HL-60 (cell line): ENCODE data around the gene DMD.

Experiments used
- DNase-seq, 2 experiments: peaks; one replicate each; pipeline ENCODE4 v3.0.0-alpha.2; 2010 to 2020; ENCODE audit warnings: low read depth in 1 of 2, low spot score in 1 of 2
- H3K27ac ChIP-seq: fragments of 250-450 bp; sonication (Bioruptor Pico); replicated peaks from 2 replicates; pipeline ENCODE4 v1.5.1; 2020; ENCODE audit warnings: mild to moderate bottlenecking, moderate library complexity
- H3K27me3 ChIP-seq: fragments of 250-450 bp; sonication (Bioruptor Pico); 2 replicates; pipeline ENCODE4 v1.5.1; 2021; ENCODE audit warnings: mild to moderate bottlenecking, moderate library complexity; ENCODE audit not compliant: insufficient read depth, poor library complexity, severe bottlenecking
- H3K4me3 ChIP-seq: replicated peaks from 2 replicates; pipeline ENCODE4 v1.5.1; 2011; ENCODE audit warnings: mild to moderate bottlenecking, control low read depth, low read length; ENCODE audit not compliant: insufficient read depth
- GABPA ChIP-seq: IDR thresholded peaks from 2 replicates; pipeline ENCODE4 v1.6.1; 2012; ENCODE audit warnings: low read depth
- POLR2AphosphoS5 ChIP-seq: IDR thresholded peaks from 2 replicates; pipeline ENCODE4 v1.6.1; 2012; ENCODE audit warnings: low read depth
- SPI1 ChIP-seq: IDR thresholded peaks from 2 replicates; pipeline ENCODE4 v1.6.1; 2012; ENCODE audit warnings: low read depth, mild to moderate bottlenecking, borderline replicate concordance
- TF ChIP-seq, protein P1 (sequence below): IDR thresholded peaks from 2 replicates; pipeline ENCODE4 v1.6.1; 2012; ENCODE audit warnings: low read depth; ENCODE audit not compliant: insufficient replicate concordance
- TF ChIP-seq, protein P2 (sequence below): IDR thresholded peaks from one replicate; pipeline ENCODE4 v1.5.1; 2011; ENCODE audit warnings: low read length, control low read depth, inconsistent platforms; ENCODE audit not compliant: insufficient read depth

Gene DMD

GRCh38 chrX:32673193-32673592 is 538.2 kb downstream of the DMD start:
- TF ChIP-seq POLR2AphosphoS5, result no peak
- TF ChIP-seq, protein P1, sequence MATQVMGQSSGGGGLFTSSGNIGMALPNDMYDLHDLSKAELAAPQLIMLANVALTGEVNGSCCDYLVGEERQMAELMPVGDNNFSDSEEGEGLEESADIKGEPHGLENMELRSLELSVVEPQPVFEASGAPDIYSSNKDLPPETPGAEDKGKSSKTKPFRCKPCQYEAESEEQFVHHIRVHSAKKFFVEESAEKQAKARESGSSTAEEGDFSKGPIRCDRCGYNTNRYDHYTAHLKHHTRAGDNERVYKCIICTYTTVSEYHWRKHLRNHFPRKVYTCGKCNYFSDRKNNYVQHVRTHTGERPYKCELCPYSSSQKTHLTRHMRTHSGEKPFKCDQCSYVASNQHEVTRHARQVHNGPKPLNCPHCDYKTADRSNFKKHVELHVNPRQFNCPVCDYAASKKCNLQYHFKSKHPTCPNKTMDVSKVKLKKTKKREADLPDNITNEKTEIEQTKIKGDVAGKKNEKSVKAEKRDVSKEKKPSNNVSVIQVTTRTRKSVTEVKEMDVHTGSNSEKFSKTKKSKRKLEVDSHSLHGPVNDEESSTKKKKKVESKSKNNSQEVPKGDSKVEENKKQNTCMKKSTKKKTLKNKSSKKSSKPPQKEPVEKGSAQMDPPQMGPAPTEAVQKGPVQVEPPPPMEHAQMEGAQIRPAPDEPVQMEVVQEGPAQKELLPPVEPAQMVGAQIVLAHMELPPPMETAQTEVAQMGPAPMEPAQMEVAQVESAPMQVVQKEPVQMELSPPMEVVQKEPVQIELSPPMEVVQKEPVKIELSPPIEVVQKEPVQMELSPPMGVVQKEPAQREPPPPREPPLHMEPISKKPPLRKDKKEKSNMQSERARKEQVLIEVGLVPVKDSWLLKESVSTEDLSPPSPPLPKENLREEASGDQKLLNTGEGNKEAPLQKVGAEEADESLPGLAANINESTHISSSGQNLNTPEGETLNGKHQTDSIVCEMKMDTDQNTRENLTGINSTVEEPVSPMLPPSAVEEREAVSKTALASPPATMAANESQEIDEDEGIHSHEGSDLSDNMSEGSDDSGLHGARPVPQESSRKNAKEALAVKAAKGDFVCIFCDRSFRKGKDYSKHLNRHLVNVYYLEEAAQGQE, result no peak
- no peak for TF ChIP-seq SPI1
- TF ChIP-seq, protein P2, sequence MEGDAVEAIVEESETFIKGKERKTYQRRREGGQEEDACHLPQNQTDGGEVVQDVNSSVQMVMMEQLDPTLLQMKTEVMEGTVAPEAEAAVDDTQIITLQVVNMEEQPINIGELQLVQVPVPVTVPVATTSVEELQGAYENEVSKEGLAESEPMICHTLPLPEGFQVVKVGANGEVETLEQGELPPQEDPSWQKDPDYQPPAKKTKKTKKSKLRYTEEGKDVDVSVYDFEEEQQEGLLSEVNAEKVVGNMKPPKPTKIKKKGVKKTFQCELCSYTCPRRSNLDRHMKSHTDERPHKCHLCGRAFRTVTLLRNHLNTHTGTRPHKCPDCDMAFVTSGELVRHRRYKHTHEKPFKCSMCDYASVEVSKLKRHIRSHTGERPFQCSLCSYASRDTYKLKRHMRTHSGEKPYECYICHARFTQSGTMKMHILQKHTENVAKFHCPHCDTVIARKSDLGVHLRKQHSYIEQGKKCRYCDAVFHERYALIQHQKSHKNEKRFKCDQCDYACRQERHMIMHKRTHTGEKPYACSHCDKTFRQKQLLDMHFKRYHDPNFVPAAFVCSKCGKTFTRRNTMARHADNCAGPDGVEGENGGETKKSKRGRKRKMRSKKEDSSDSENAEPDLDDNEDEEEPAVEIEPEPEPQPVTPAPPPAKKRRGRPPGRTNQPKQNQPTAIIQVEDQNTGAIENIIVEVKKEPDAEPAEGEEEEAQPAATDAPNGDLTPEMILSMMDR, result no peak
- no peak for TF ChIP-seq GABPA
- Histone ChIP-seq H3K27me3 (no peaks in the 10 kb centered on the region), H3K27ac (no peak overlapping the region), H3K4me3 (no peak overlapping the region)
- DNase-seq, result no peak

DNA sequence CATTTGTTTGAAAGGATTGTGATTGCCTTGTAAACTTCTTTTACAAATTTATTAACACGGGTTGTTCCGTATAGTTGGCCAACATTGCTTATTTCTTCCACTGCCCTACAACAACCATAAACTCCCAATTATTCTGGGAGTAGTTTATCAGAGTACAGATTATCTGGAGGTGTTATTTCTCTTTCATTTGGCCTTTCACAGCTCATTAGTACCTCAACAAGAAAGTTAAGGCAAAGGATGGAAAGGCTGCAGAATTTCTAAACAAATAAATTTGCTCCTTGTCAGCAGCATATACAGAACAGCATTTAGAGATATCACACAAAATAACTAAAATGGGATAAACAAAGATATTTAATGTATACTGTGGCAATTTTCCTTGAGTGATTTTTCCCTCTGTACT is 548.8 kb downstream of the DMD start:
- no peaks in the 10 kb centered on the region for H3K27me3 ChIP-seq
- TF ChIP-seq, protein P2, result no peak
- no peak for TF ChIP-seq GABPA
- no peak for TF ChIP-seq SPI1
- no peak for TF ChIP-seq POLR2AphosphoS5
- TF ChIP-seq, protein P1, result no peak
- H3K4me3 ChIP-seq, result no peak overlapping the region
- no peak for DNase-seq
- no peak overlapping the region for H3K27ac ChIP-seq

DNA sequence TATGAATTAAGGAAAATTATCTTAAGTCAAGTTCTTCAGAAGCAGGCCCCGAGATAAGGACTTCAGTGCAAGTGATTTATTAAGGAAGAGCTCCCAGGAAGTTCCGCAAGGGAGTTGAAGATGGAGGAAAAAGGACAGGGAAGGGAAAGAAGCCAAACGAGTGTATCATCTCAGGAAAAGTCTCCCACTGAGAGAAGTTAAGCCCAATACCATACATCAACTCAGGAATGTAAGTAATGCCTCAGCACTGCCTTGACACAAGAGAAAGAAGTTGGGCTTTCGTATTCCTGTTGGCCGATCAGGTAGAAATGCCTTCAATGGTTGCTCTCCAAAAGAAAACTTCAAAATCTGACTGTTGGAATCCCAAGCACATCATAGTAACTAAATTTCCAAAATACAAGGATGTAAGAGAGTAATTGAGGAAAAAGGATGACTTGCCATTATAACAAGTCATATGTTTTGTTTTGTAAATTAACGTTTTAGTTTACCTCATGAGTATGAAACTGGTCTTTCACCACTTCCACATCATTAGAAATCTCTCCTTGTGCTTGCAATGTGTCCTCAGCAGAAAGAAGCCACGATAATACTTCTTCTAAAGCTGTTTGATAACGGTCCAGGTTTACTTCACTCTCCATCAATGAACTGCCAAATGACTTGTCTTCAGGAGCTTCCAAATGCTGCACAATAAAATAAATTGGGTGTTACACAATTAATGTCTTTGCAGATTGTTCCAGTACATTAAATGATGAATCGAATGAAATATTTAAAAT is 566.7 kb downstream of the DMD start:
- no peaks in the 10 kb centered on the region for H3K27me3 ChIP-seq
- no peak for DNase-seq
- no peak overlapping the region for H3K27ac ChIP-seq
- TF ChIP-seq, protein P1, result no peak
- no peak for TF ChIP-seq POLR2AphosphoS5
- TF ChIP-seq GABPA, result no peak
- no peak for TF ChIP-seq SPI1
- no peak overlapping the region for H3K4me3 ChIP-seq
